Activated CD8-positive, alpha-beta T cell treated with anti-CD3 and anti-CD28 coated beads for 36 hours (primary cell): ENCODE data around the gene TRIM25. TPM values are rescaled to one million over a fixed set of nuclear protein-coding genes. Genes with fewer than 3 reads are reported as not detected.
A peak's percentile ranks its signal among the peaks of the same experiment; 100 is the strongest.

Source experiments
- ATAC-seq: fragments of 200-7000 bp; cut with Tn5 transposase; one replicate; pipeline ENCODE4 v1.10.0; 2021; ENCODE audit warnings: mild to moderate bottlenecking, moderate library complexity
- CTCF ChIA-PET: fragments of 350-600 bp; sonication (Branson Sonifier 250); formaldehyde crosslinking; loops from one replicate; lab custom pipeline; 2021; ENCODE audit warnings: antibody characterized with exemption; lab: Charles Lee
- POLR2A ChIA-PET: fragments of 350-600 bp; sonication (Branson Sonifier 250); formaldehyde crosslinking; loops from one replicate; lab custom pipeline; 2021; ENCODE audit warnings: antibody characterized with exemption; lab: Charles Lee
- DNase-seq: peaks from one replicate; pipeline ENCODE4 v3.0.0-alpha.2; 2020
- H3K27ac Mint-ChIP-seq: one replicate; pipeline ENCODE4 v1.8.0; 2021; ENCODE audit warnings: mild to moderate bottlenecking, mixed read lengths
- H3K27me3 Mint-ChIP-seq: one replicate; pipeline ENCODE4 v1.8.0; 2021; ENCODE audit warnings: mixed read lengths
- H3K36me3 Mint-ChIP-seq: one replicate; pipeline ENCODE4 v1.8.0; 2021; ENCODE audit warnings: low read depth, mixed read lengths
- H3K4me1 Mint-ChIP-seq: one replicate; pipeline ENCODE4 v1.8.0; 2021; ENCODE audit warnings: low read depth, mixed read lengths
- H3K4me3 Mint-ChIP-seq: one replicate; pipeline ENCODE4 v1.8.0; 2021; ENCODE audit warnings: mild to moderate bottlenecking, moderate library complexity, mixed read lengths
- H3K9me3 Mint-ChIP-seq: one replicate; pipeline ENCODE4 v1.8.0; 2021; ENCODE audit warnings: mixed read lengths
- CTCF ChIP-seq: fragments of 200-600 bp; IDR thresholded peaks from one replicate; pipeline ENCODE4 v1.8.0; 2022; ENCODE audit warnings: antibody characterized with exemption, mild to moderate bottlenecking
- intact Hi-C: fragments of 100-400 bp; cut with micrococcal nuclease; formaldehyde crosslinking; loops from one replicate; pipeline ENCODE4 v1.10.0; 2022
- total RNA-seq, 2 experiments: library from RNA; stranded (reverse); gene quantifications; one replicate each; pipeline ENCODE4 v1.2.3, GENCODE V29; 2021

Gene TRIM25
- total RNA-seq, 2 experiments from 2014 or later: 94.2 to 95.6 TPM

DNA sequence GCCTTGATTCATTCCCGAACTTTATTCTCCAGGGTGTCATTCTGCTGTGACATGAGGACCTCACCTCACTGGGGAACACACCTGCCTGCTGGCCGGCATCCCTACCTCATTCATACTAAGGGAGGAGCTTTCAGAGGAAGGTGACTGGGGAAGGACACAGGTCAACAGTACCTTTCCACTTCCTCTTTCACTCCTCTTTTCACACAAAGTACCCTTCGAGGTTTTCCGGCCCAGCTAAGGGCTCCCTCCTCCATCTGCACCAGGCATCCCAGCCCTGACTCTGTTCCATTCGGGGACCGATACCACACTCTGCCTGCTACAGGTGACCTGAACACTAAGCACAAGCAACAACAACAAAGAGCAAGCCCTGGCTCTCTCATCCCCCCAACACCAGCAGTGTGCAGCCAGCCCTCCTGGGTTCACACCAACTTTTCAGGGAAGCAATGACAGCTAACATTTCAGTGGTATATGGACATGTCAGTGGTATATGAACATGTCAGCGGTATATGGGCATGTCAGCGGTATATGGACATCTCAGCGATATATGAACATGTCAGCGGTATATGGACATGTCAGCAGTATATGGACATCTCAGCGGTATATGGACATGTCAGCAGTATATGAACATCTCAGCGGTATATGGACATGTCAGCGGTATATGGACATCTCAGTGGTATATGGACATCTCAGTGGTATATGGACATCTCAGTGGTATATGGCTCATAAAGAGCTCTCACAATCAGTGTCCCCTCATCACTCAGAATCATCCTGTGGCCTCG, 16.0 kb downstream of the TRIM25 start:
- ATAC-seq: no peak
- Mint-ChIP-seq H3K9me3 (no peaks in the 10 kb centered on the region), H3K4me1 (peaks cover 2% of the 10 kb centered on the region), H3K4me3 (no peak overlapping the region), H3K27me3 (no peaks in the 10 kb centered on the region), H3K27ac (peak overlapping the region; percentile 12), H3K36me3 (peaks cover 63% of the 10 kb centered on the region)
- CTCF ChIA-PET: no interaction called here
- POLR2A ChIA-PET: no interaction called here
- intact Hi-C loops: no loop called here
- no peak for DNase-seq
- TF ChIP-seq CTCF: no peak

- no peak for ATAC-seq
- no peak for TF ChIP-seq CTCF
- H3K4me1 Mint-ChIP-seq: peaks cover 7% of the 10 kb centered on the region
- H3K9me3 Mint-ChIP-seq: no peaks in the 10 kb centered on the region
- CTCF ChIA-PET: no interaction called here
- H3K27me3 Mint-ChIP-seq: no peaks in the 10 kb centered on the region
- no peak for DNase-seq
- no peak overlapping the region for H3K4me3 Mint-ChIP-seq
- peaks cover 63% of the 10 kb centered on the region for H3K36me3 Mint-ChIP-seq
- H3K27ac Mint-ChIP-seq: no peak overlapping the region
- POLR2A ChIA-PET: no interaction called here
- intact Hi-C loops: no loop called here
Measured at GRCh38 chr17:56896968-56897359, 16.9 kb downstream of the TRIM25 start.

GRCh38 chr17:56896217-56896967, 17.5 kb downstream of the TRIM25 start:
- intact Hi-C loops: no loop called here
- H3K36me3 Mint-ChIP-seq: peaks cover 62% of the 10 kb centered on the region
- H3K4me3 Mint-ChIP-seq: no peak overlapping the region
- peaks cover 7% of the 10 kb centered on the region for H3K4me1 Mint-ChIP-seq
- H3K27ac Mint-ChIP-seq: no peak overlapping the region
- CTCF ChIA-PET: no interaction called here
- ATAC-seq: no peak
- TF ChIP-seq CTCF: no peak
- no peaks in the 10 kb centered on the region for H3K9me3 Mint-ChIP-seq
- H3K27me3 Mint-ChIP-seq: no peaks in the 10 kb centered on the region
- no peak for DNase-seq
- POLR2A ChIA-PET: no interaction called here

DNA sequence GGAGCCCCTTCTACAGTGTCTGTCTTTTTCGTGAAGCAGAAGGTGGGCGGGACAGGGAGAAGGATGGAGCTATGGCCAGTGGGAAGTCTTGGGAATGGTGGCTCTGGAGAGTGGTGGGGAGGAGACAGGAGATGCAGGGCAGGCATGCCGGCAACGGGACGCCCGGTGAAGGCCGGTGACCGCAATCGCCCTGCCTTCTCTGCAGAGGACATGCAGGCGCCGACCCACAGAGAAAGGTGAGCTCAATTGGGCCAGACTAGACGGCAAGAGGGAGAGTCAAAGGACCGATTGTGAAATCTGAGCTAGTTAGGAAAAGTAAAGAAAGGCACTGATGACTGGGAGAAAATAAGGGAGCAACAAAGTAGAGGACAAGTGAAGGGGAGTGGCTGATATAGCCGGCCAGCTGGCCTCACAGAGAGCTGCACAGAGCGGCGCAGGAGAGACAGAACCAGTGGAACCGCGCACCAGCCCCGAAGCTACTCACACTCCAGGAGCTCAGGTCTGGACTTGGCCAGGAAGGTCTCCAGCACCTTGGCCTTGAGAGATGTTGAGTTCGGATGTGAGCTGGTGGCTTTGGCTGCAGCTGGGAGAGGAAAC, 18.9 kb downstream of the TRIM25 start:
- ATAC-seq (no peak), DNase-seq (no peak)
- POLR2A ChIA-PET: interaction anchor here (0.9 kb wide), 1 partner anchor 15 kb away, joined by 3 read pairs; no protein-coding TSS in a partner anchor
- CTCF ChIA-PET: no interaction called here
- Mint-ChIP-seq H3K4me1 (peaks cover 7% of the 10 kb centered on the region), H3K27me3 (no peaks in the 10 kb centered on the region), H3K27ac (no peak overlapping the region), H3K36me3 (peaks cover 65% of the 10 kb centered on the region), H3K4me3 (no peak overlapping the region), H3K9me3 (no peaks in the 10 kb centered on the region)
- intact Hi-C loops: no loop called here
- no peak for TF ChIP-seq CTCF
